GM10248 (cell line): ENCODE data around the gene TOMM20L.

Source experiments
- CTCF ChIA-PET: fragments of 300-600 bp; sonication (Branson Sonifier 250); formaldehyde crosslinking; extraction: SDS; loops from one replicate; lab custom pipeline; 2021; ENCODE audit warnings: antibody characterized with exemption; lab: Yijun Ruan, JAX
- POLR2A ChIA-PET: fragments of 350-650 bp; sonication (Branson Sonifier 250); formaldehyde crosslinking; extraction: SDS; loops from one replicate; lab custom pipeline; 2020; ENCODE audit warnings: antibody characterized with exemption; lab: Yijun Ruan, JAX
- DNase-seq: peaks from one replicate; pipeline ENCODE4 v3.0.0; 2012; ENCODE audit errors: extremely low spot score
- TF ChIP-seq, protein P1 (sequence below): IDR thresholded peaks from 2 replicates; pipeline ENCODE4 v1.5.1; 2012; ENCODE audit warnings: mild to moderate bottlenecking, low read depth; ENCODE audit errors: extremely low read depth, missing control alignments, control extremely low read depth

The TOMM20L gene

DNA sequence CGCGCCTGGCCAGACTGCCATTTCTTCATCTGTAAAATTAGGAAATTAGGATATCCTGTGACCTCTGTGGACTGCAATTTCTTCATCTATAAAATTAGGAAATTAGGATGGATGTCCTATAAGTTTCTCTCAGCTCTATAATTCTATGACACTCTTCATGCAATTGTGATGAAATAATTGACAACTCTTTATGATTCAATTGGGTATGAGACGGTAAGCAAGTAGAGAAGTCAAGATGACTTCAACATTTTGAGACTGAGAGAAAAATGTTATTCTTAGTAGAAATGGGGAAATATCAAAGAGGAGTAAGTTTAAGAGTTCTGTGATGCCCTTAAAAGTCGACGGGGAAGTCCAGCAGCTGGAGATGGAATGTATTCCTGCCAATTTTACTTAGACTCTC lies 43.7 kb downstream of the TOMM20L start:
- TF ChIP-seq, protein P1, sequence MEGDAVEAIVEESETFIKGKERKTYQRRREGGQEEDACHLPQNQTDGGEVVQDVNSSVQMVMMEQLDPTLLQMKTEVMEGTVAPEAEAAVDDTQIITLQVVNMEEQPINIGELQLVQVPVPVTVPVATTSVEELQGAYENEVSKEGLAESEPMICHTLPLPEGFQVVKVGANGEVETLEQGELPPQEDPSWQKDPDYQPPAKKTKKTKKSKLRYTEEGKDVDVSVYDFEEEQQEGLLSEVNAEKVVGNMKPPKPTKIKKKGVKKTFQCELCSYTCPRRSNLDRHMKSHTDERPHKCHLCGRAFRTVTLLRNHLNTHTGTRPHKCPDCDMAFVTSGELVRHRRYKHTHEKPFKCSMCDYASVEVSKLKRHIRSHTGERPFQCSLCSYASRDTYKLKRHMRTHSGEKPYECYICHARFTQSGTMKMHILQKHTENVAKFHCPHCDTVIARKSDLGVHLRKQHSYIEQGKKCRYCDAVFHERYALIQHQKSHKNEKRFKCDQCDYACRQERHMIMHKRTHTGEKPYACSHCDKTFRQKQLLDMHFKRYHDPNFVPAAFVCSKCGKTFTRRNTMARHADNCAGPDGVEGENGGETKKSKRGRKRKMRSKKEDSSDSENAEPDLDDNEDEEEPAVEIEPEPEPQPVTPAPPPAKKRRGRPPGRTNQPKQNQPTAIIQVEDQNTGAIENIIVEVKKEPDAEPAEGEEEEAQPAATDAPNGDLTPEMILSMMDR, result no peak
- POLR2A ChIA-PET, result no interaction called here
- no peak for DNase-seq
- CTCF ChIA-PET, result no interaction called here

DNA sequence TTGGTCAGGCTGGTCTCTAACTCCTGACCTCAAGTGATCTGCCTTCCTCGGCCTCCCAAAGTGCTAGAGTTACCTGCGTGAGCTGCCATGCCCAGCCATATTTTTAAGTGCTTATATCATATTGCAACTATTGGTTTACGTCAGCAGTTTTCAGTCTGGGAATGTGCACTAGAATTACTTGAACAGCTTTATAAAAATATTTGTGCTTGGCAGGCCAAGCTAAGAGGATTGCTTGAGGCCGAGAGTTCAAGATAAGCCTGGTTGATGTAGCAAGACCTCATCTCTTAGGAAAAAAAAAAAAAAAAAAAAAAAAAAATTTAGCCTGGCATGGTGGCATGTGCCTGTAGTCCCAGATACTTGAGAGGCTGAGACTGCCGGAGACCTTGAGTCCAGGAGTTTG lies 48.9 kb downstream of the TOMM20L start:
- ChIA-PET POLR2A (interaction anchor here (0.7 kb wide), 1 partner anchor 10 kb away, joined by 8 read pairs; no protein-coding TSS in a partner anchor), CTCF (no interaction called here)
- TF ChIP-seq, protein P1, result no peak
- no peak for DNase-seq

DNA sequence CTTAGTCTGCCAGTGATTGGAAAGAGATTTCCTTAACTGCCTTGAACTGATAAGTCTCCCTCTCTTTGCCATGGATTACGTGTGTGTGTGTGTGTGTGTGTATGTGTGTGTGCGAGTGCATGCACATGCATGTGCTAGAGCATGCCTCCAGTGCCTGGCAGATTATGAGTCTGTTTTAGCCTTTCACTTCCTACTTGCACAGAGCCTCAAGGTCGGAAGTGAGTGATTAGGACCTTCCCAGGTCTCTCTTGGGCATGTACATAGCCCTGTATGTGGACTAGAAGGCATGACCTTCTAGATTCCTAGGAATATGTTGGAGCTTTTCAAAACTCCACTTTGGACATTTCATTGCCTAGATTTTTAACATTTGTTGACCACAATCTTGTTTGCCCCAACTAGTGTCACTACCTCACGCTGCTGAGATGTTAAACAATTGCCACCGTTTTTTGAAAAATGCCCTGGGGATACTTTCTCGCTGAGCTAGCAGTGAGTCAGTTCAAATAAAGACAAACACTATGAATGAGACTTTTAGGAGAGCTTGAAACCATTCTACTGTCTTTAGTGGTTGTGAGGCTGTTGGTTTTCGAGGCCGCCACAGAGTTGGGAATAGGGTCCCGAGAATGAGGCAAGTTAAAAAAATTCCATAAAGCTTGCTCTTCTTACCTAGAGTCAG lies 60.0 kb downstream of the TOMM20L start:
- TF ChIP-seq, protein P1, result no peak
- POLR2A ChIA-PET, result no interaction called here
- no peak for DNase-seq
- CTCF ChIA-PET, result interaction anchor here (0.9 to 1.7 kb wide), 4 partner anchors 9 to 46 kb away, joined by 3 to 7 read pairs (median 4); partner anchors contain the start of genes KIAA0586 and TIMM9
